CD4-positive, alpha-beta T cell treated with Interleukin-6 for 4 hours (primary cell): ENCODE results near the gene ACIN1.
"Not testable (repeated sequence)": the region's sequence is repeated elsewhere in the genome, so short reads cannot be mapped to it uniquely, and the experiment has no call there.

Experiments
- DNase-seq: peaks from one replicate; pipeline ENCODE4 v3.0.0-alpha.2; 2020; ENCODE audit warnings: mixed read lengths

ACIN1 gene

GRCh38 chr14:23121361-23121771, 26.4 kb upstream of the ACIN1 start:
- DNase-seq, result no peak

DNA sequence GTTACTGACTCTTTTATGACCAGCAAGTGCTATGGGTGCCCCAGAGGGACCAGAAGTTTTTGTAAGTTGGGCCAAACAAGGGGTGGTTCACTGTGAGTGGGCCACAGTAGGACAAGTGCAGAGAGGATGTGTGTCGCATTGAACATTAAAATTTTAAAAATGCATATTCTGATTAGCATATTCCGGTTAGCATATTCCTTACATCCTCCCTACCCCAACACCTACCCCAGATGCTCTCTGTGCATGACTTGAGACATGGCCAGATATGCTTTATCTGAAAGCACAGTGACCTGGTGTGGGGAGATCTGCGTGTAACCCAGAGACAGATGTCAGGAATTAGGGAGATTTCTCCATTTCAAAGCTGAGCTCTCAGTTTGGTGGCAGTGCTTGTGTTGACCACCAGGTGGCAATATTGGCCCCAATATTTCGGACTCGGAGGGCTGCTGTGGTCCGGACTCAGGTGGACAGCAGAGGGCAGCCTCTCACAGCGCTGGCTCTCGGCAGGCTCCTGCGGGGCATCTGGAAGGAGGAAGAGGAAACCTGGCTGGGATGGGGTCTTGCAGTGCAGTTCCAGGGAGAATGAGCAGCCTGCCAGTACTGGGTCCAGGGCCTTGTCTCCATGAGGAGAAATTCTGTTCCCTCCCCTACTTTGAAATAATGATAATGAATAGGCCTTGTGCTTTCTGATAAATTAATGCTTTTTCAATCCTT, 25.8 kb upstream of the ACIN1 start:
- peak; percentile 83 for DNase-seq

- DNase-seq, result peak; percentile 74
These were observed 24.7 kb upstream of the ACIN1 start for GRCh38 chr14:23119363-23120327.

- DNase-seq, result no peak
These were observed 23.8 kb upstream of the ACIN1 start, which contains the start of gene CEBPE for GRCh38 chr14:23118506-23119362. CEBPE (minus strand) TSS chr14:23119255; CDS start chr14:23119091, 164 bp downstream.

DNA sequence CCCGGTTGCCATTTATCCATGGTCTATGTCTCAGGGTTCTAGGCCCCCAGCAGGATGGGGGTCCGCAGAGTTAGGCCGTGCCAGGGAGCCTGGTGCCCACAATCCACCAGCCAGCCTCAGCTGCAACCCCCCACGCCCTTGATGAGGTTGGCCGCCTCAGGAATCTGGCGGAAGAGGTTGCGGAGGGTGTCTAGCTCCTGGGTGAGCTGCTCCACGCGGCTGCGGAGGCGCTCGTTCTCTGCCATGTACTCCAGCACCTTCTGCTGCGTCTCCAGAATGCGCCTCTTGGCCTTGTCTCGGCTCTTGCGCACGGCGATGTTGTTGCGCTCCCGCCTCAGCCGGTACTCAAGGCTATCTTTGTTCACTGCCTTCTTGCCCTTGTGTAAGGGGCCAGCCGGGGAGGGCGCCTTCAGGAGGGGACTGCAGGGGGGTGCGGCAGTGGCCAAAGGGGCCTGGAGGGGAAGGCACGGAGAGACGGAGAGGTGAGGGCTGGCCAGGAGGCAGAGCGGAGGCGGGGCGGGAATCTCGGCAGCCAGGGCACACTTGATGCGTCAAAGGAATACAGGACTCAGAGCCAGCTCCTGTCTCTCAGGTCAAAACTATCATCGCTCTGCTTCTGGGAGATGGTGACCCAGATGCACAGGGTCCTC, 22.6 kb upstream of the ACIN1 start:
- no peak for DNase-seq

DNA sequence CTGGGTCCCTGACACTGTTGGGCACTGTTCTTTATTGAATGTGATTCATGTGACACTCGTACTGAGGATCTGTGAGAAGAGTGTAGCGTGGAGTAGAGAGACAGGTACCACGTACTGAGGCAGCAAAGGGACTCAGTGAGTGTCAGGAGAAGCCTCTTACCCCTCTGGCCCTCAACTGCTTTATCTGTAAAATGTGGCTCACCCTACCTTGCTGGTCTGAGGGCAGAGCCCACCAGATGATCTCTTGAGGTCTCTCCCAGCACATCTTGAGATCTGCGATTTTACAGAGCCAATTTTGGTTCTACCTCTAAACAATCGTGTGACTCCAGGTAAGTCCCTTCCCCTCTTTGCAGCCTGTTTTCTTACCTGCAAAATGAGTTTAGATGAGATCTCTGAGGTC, 21.0 kb upstream of the ACIN1 start:
- no peak for DNase-seq

DNA sequence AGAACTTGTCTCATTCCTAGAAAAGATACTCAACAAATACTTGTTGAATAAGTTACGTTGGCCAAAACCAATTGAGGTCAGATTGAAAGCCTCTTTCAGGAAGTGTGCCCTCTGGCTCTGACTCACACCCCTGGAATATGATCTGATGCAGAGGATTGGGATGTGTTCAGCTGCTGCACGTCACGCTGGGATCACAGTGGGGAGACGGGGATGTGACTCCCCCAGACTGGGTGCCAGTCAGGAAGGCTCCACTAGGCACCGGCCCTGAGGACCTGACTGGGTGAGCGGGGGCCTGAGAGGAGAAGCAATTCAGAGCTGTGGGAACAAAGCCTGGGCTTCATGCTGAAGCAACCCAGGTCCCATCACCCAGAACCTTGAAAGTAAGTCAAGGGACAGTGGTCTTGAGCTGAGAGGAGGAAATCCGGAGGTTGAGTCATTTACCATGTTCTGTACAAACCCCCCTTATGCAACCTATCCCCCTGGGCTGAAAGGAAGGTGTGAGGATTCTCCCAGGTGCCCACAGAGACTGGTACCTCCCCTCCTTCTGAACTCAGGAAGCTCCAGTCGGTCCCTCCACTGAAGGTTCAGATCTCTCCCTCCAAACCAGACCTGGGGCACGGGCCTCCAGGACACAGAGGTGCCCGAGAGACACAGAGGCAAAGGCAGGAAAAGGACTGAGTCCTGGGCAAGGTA, 20.2 kb upstream of the ACIN1 start:
- DNase-seq, result no peak

DNA sequence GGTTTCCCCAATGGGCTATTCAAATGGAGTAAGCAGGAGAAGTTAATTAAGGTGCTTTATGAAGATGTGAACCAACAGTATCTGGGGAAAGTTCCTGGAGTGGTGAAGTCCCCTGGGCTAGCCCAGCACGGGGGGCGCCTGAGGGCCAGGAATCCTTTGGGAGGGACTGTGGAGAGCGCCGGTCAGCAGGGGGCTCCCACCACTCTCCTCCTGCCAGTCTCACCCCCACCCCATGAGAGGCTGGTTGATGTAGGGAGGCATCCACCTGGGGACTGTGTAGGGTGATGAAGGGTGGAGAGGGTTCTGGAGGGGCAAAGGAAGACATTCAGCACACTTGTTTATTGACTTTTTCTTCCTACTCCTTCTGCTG, 19.7 kb upstream of the ACIN1 start:
- no peak for DNase-seq

DNA sequence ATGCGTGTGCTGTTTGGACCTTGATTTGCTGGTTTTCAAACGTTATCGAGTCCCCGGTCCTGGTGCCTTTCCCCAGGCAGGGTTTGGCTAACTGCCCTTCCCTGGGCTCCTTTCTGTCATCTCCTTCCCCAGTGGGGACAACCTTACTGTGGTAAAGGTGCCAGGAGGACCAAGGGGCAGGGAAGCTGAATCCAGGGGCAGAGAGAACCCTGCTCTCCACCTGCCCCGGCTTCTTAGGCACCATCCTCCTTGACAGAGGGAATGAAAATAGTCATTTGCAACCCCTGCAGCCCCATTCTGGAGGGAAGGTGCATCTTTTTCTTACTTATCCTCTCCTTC, 19.2 kb upstream of the ACIN1 start:
- DNase-seq, result no peak

DNA sequence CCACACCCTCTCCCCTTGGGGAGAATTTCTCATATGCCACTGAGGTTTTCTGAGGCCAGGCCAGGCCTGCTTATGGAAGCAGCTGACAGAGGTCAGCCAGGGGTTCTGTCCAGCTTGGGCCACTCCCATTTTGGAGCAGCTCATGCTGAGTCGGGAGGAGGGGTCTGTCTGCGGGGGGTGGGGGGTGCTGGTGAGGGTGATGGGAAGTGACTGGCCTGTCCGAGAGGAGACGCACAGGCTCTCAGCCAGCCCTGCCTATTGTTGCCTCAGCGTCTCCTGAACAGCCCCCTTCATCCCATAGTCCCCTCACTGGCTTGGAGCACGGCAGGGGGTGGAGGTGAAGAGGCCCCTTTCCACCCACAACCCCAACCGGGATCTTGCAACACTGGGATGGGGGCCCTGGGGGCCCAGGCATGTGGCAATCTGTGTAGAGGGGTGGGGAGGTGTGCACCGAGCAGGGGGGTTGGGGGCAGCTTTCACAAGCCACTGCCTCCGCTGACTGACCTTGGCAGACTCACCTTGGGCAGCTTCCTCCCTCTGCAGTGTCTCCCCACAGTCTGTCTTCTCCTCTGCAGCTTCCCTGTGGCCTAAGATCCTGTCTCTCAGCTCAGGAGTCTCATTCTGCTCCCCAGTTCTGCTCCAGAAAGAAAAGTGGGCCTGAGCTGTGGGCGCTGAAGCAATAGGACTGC, 18.6 kb upstream of the ACIN1 start:
- DNase-seq, result no peak

- DNase-seq, result no peak
These were observed 17.6 kb upstream of the ACIN1 start for GRCh38 chr14:23112359-23113178.

GRCh38 chr14:23110579-23111365, 15.8 kb upstream of the ACIN1 start:
- DNase-seq, result no peak

GRCh38 chr14:23109769-23110168, 14.8 kb upstream of the ACIN1 start:
- DNase-seq, result no peak

DNA sequence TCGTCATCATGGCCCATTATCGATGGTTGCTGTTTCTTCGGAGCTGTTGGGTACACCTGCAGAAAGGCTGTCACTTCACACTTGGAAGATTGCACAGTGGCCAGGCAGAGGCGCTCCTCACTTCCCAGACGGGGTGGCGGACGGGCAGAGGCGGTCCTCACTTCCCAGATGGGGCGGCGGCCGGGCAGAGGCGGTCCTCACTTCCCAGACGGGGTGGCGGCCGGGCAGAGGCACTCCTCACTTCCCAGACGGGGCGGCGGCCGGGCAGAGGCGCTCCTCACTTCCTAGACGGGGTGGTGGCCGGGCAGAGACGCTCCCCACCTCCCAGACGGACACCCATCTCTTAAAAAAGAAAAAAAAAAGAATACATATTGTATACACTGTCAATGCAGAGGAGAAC, 13.2 kb upstream of the ACIN1 start:
- not testable (repeated sequence) for DNase-seq

DNA sequence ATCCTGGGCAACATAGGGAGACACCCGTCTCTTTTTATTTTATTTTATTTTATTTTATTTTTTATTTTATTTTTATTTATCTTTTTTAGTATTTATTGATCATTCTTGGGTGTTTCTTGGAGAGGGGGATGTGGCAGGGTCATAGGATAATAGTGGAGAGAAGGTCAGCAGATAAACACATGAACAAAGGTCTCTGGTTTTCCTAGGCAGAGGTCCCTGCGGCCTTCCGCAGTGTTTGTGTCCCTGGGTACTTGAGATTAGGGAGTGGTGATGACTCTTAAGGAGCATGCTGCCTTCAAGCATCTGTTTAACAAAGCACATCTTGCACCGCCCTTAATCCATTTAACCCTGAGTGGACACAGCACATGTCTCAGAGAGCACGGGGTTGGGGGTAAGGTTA, 12.7 kb upstream of the ACIN1 start:
- DNase-seq, result not testable (repeated sequence)

- DNase-seq, result no peak
These were observed 11.8 kb upstream of the ACIN1 start for GRCh38 chr14:23106747-23107045.

DNA sequence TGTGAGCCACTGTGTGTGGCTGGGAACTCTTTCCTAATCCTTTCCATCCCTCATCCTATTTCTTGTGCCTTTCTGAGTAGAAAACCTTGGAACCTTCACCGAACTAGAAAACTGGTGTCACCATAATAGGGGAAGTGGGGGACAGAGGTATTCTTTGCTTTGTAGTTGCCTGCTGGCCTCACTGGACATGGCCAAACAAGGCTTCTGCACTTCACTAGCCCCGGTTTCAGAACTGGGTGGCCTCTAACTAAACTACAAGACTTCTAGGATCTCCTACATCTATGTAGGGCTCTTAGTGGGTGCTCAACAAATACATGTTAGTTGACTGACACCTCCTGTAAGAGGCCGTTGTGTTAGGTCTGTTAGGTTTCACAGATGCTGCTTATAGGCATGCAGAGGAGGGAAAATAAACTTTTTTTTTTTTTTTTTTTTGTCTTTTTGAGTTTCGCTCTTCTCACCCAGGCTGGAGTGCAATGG, 10.4 kb upstream of the ACIN1 start:
- no peak for DNase-seq

GRCh38 chr14:23104591-23105347, 9.8 kb upstream of the ACIN1 start, which contains the start of gene CIROP:
CIROP (minus strand) TSS chr14:23104989; CDS start chr14:23104920, 69 bp downstream.
- DNase-seq, result no peak
